Gastroesophageal sphincter (tissue), 3 donors: ENCODE results near the gene XYLT2.

Experiments
- CTCF ChIP-seq, 4 experiments: fragments of 200-600 bp in 2 of 4; fragments of 450-650 bp in 2 of 4; sonication (generic) in 1 of 4; IDR thresholded peaks; one replicate each; pipeline ENCODE4 v1.5.1; 2017 to 2019; ENCODE audit warnings: antibody characterized with exemption in 4 of 4, mild to moderate bottlenecking in 2 of 4, moderate library complexity in 2 of 4
- POLR2A ChIP-seq, 2 donors: fragments of 450-650 bp; IDR thresholded peaks; one replicate each; pipeline ENCODE4 v1.6.1; 2017; ENCODE audit warnings: antibody characterized with exemption in 2 of 2, mild to moderate bottlenecking in 2 of 2, moderate library complexity in 1 of 2
- POLR2AphosphoS5 ChIP-seq: sonication (generic); formaldehyde crosslinking; IDR thresholded peaks from one replicate; pipeline ENCODE4 v1.6.1; 2017; ENCODE audit warnings: antibody characterized with exemption

- TF ChIP-seq POLR2A (IDR thresholded peaks at IDR 0.05) (no peak), POLR2AphosphoS5 (no peak), CTCF (IDR thresholded peaks at IDR 0.05) (no peak)
Observed at GRCh38 chr17:50347117-50347893, 1.4 kb downstream of the XYLT2 start.
